ENCODE data around the gene LRRFIP2. TPM values are rescaled to one million over a fixed set of nuclear protein-coding genes. Genes with fewer than 3 reads are reported as not detected.

The LRRFIP2 gene
- total RNA-seq, 1 donor from 2014 or later = 62.4 TPM

DNA sequence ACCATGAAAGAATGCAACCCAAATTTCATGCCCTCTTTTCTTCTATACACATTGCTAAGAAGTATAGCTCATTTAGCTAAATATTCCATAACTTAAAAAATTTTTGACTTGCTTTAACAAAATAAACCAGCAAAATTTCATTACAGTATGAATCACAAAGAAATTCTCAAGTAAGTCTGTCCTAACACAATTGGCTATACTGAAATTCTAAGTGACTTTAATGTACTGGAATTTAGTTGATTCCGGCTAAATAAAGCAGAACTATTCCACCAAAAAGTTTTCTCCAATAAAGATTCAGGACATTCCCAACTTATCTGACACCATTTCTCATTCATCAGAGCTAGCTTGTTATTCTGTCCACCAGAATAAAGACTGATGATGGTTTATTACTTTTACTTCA, 23.8 kb downstream of the LRRFIP2 start:
- H3K27me3 ChIP-seq (ENCODE audit: insufficient read depth, low read length) = no peaks in the 10 kb centered on the region
- no peak for TF ChIP-seq EZH2 (IDR thresholded peaks at IDR 0.05; ENCODE audit: insufficient read depth, low read length)
- TF ChIP-seq, protein P1, sequence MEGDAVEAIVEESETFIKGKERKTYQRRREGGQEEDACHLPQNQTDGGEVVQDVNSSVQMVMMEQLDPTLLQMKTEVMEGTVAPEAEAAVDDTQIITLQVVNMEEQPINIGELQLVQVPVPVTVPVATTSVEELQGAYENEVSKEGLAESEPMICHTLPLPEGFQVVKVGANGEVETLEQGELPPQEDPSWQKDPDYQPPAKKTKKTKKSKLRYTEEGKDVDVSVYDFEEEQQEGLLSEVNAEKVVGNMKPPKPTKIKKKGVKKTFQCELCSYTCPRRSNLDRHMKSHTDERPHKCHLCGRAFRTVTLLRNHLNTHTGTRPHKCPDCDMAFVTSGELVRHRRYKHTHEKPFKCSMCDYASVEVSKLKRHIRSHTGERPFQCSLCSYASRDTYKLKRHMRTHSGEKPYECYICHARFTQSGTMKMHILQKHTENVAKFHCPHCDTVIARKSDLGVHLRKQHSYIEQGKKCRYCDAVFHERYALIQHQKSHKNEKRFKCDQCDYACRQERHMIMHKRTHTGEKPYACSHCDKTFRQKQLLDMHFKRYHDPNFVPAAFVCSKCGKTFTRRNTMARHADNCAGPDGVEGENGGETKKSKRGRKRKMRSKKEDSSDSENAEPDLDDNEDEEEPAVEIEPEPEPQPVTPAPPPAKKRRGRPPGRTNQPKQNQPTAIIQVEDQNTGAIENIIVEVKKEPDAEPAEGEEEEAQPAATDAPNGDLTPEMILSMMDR (IDR thresholded peaks at IDR 0.05; ENCODE audit: insufficient read depth, low read depth, low read length) = no peak
- no peak for FAIRE-seq

DNA sequence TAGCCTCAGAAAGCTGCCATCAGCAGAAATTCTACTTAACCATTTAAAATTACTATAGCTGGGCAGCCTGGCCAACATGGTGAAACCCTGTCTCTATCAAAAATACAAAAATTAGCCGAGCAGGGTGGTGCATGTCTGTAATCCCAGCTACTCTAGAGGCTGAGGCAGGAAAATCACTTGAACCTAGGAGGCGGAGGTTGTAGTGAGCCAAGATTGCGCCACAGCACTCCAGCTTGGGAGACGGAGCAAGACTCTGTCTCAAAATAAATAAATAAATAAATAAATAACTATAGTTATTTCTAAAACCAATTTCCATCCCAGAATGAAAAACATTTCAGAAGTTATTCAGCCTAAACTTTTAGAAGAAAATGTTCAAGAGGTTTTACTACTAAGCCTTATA, 25.1 kb downstream of the LRRFIP2 start:
- Histone ChIP-seq H2AFZ (ENCODE audit: low read depth, low read length) (no peak overlapping the region), H3K9me3 (ENCODE audit: insufficient read depth, low read depth, low read length) (no peaks in the 10 kb centered on the region), H3K27me3 (ENCODE audit: insufficient read depth, low read length) (no peaks in the 10 kb centered on the region), H3K4me1 (ENCODE audit: insufficient read depth, low read length) (no peaks in the 10 kb centered on the region), H3K27ac (ENCODE audit: low read depth, low read length) (no peak overlapping the region), H3K9ac (ENCODE audit: low read length) (no peak overlapping the region), H3K36me3 (ENCODE audit: insufficient read depth, low read length) (peaks cover 24% of the 10 kb centered on the region), H3K79me2 (ENCODE audit: insufficient read depth, low read length) (peaks cover 65% of the 10 kb centered on the region), H3K4me3 (ENCODE audit: insufficient read depth, low read depth, low read length) (no peak overlapping the region), H3K4me2 (ENCODE audit: low read length) (no peak overlapping the region), H4K20me1 (ENCODE audit: insufficient read depth, low read length) (peaks cover 10% of the 10 kb centered on the region)
- TF ChIP-seq EZH2 (IDR thresholded peaks at IDR 0.05; ENCODE audit: insufficient read depth, low read length) = no peak
- TF ChIP-seq, protein P1 (IDR thresholded peaks at IDR 0.05; ENCODE audit: insufficient read depth, low read depth, low read length) = no peak
- Mint-ChIP-seq H3K9me3 (ENCODE audit: unreplicated experiment) (no peaks in the 10 kb centered on the region), H3K36me3 (ENCODE audit: low read depth, unreplicated experiment) (peaks cover 16% of the 10 kb centered on the region), H3K4me3 (ENCODE audit: unreplicated experiment) (no peak overlapping the region), H3K27me3 (ENCODE audit: low read depth, unreplicated experiment) (no peaks in the 10 kb centered on the region), H3K27ac (ENCODE audit: unreplicated experiment) (no peak overlapping the region), H3K4me1 (ENCODE audit: low read depth, unreplicated experiment) (no peaks in the 10 kb centered on the region)
- DNase-seq (ENCODE audit: low read depth) (no peak), FAIRE-seq (no peak)

More for the DNA sequence above, 23.8 kb downstream of the LRRFIP2 start:
- no peak overlapping the region for H3K27ac Mint-ChIP-seq (ENCODE audit: unreplicated experiment)
- H2AFZ ChIP-seq (ENCODE audit: low read depth, low read length) = no peak overlapping the region
- DNase-seq (ENCODE audit: low read depth) = no peak
- H3K79me2 ChIP-seq (ENCODE audit: insufficient read depth, low read length) = peaks cover 67% of the 10 kb centered on the region
- no peaks in the 10 kb centered on the region for H3K27me3 Mint-ChIP-seq (ENCODE audit: low read depth, unreplicated experiment)
- H3K36me3 Mint-ChIP-seq (ENCODE audit: low read depth, unreplicated experiment) = peaks cover 14% of the 10 kb centered on the region
- no peaks in the 10 kb centered on the region for H3K9me3 Mint-ChIP-seq (ENCODE audit: unreplicated experiment)
- H3K36me3 ChIP-seq (ENCODE audit: insufficient read depth, low read length) = peaks cover 21% of the 10 kb centered on the region
- H3K9ac ChIP-seq (ENCODE audit: low read length) = no peak overlapping the region
- H3K4me3 Mint-ChIP-seq (ENCODE audit: unreplicated experiment) = no peak overlapping the region
- no peak overlapping the region for H3K4me2 ChIP-seq (ENCODE audit: low read length)
- no peak overlapping the region for H3K4me3 ChIP-seq (ENCODE audit: insufficient read depth, low read depth, low read length)
- no peaks in the 10 kb centered on the region for H3K4me1 ChIP-seq (ENCODE audit: insufficient read depth, low read length)
- peaks cover 3% of the 10 kb centered on the region for H3K4me1 Mint-ChIP-seq (ENCODE audit: low read depth, unreplicated experiment)
- H3K9me3 ChIP-seq (ENCODE audit: insufficient read depth, low read depth, low read length) = no peaks in the 10 kb centered on the region
- H3K27ac ChIP-seq (ENCODE audit: low read depth, low read length) = no peak overlapping the region
- H4K20me1 ChIP-seq (ENCODE audit: insufficient read depth, low read length) = peaks cover 8% of the 10 kb centered on the region

DNA sequence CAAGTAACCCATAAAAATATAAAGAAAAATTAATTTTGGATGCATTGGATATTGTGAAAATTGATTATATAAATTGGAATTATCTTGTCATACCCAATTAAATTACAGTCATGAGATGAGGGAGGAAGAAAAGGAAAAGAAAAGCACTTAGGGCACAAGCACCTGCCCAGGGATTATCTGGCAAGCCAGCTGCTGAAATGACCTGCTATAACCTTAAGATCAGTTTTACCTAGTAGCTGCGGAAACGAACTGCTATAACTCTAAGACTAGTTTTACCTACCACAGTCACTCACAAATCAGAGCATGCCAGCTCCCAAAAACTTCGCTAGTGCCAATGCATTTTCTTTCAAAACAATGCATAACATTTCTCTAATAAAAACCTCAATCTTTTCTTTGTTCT, 26.2 kb downstream of the LRRFIP2 start:
- Mint-ChIP-seq H3K4me1 (ENCODE audit: low read depth, unreplicated experiment) (no peaks in the 10 kb centered on the region), H3K4me3 (ENCODE audit: unreplicated experiment) (no peak overlapping the region), H3K9me3 (ENCODE audit: unreplicated experiment) (no peaks in the 10 kb centered on the region), H3K27ac (ENCODE audit: unreplicated experiment) (no peak overlapping the region), H3K27me3 (ENCODE audit: low read depth, unreplicated experiment) (no peaks in the 10 kb centered on the region), H3K36me3 (ENCODE audit: low read depth, unreplicated experiment) (peaks cover 16% of the 10 kb centered on the region)
- H3K4me2 ChIP-seq (ENCODE audit: low read length) = no peak overlapping the region
- peaks cover 30% of the 10 kb centered on the region for H3K36me3 ChIP-seq (ENCODE audit: insufficient read depth, low read length)
- H3K9ac ChIP-seq (ENCODE audit: low read length) = no peak overlapping the region
- TF ChIP-seq EZH2 (IDR thresholded peaks at IDR 0.05; ENCODE audit: insufficient read depth, low read length) = no peak
- TF ChIP-seq, protein P1 (IDR thresholded peaks at IDR 0.05; ENCODE audit: insufficient read depth, low read depth, low read length) = no peak
- no peak for DNase-seq (ENCODE audit: low read depth)
- peaks cover 65% of the 10 kb centered on the region for H3K79me2 ChIP-seq (ENCODE audit: insufficient read depth, low read length)
- peaks cover 10% of the 10 kb centered on the region for H4K20me1 ChIP-seq (ENCODE audit: insufficient read depth, low read length)
- FAIRE-seq = no peak
- H3K9me3 ChIP-seq (ENCODE audit: insufficient read depth, low read depth, low read length) = no peaks in the 10 kb centered on the region
- H2AFZ ChIP-seq (ENCODE audit: low read depth, low read length) = no peak overlapping the region
- no peak overlapping the region for H3K4me3 ChIP-seq (ENCODE audit: insufficient read depth, low read depth, low read length)
- no peaks in the 10 kb centered on the region for H3K4me1 ChIP-seq (ENCODE audit: insufficient read depth, low read length)
- H3K27ac ChIP-seq (ENCODE audit: low read depth, low read length) = no peak overlapping the region
- H3K27me3 ChIP-seq (ENCODE audit: insufficient read depth, low read length) = no peaks in the 10 kb centered on the region
